K562 (cell line): ENCODE measurements around the gene UQCRHL.

Source experiments
- ATF1 ChIP-seq, 2 experiments: fragments of 450-650 bp in 1 of 2; IDR thresholded peaks; 2 replicates each; pipeline ENCODE4 v1.6.1; 2016; ENCODE audit warnings: missing compliant biosample characterization in 1 of 2, missing genetic modification characterization in 1 of 2
- CHD4 ChIP-seq: fragments of 200-600 bp; sonication (generic); IDR thresholded peaks from 3 replicates; pipeline ENCODE4 v1.6.1; 2012; ENCODE audit warnings: low read depth, mild to moderate bottlenecking, mixed read lengths, low read length, inconsistent platforms; ENCODE audit not compliant: insufficient read depth, insufficient replicate concordance, poor library complexity, severe bottlenecking
- CTCF ChIP-seq, 3 experiments: IDR thresholded peaks in 2 of 3; conservative IDR thresholded peaks in 1 of 3; 2 replicates each; pipeline ENCODE4 v1.5.1; 2011 to 2012; ENCODE audit warnings: low read length in 3 of 3, mild to moderate bottlenecking in 3 of 3, control low read depth in 2 of 3, improper control_type of control experiment in 1 of 3, inconsistent platforms in 1 of 3, low read depth in 1 of 3, mixed read lengths in 1 of 3, moderate library complexity in 1 of 3; ENCODE audit not compliant: insufficient read depth in 2 of 3
- E2F6 ChIP-seq, 2 experiments: IDR thresholded peaks; 2 replicates each; pipeline ENCODE4 v1.6.1; 2011; ENCODE audit warnings: borderline replicate concordance in 1 of 2, control low read depth in 1 of 2, low read depth in 1 of 2, low read length in 1 of 2, mild to moderate bottlenecking in 1 of 2, mixed read lengths in 1 of 2, moderate library complexity in 1 of 2; ENCODE audit not compliant: insufficient read depth in 1 of 2, insufficient read length in 1 of 2, poor library complexity in 1 of 2, severe bottlenecking in 1 of 2; ENCODE audit errors: extremely low read depth in 1 of 2
- POLR2AphosphoS5 ChIP-seq: IDR thresholded peaks from 2 replicates; pipeline ENCODE4 v1.6.1; 2011; ENCODE audit warnings: mild to moderate bottlenecking, low read depth, low read length, moderate library complexity; ENCODE audit not compliant: control insufficient read depth, insufficient read depth
- SRSF1 ChIP-seq: fragments of 200-400 bp; formaldehyde crosslinking; IDR thresholded peaks from 2 replicates; pipeline ENCODE4 v1.6.1; 2017; ENCODE audit warnings: mild to moderate bottlenecking, low read depth, low read length, moderate library complexity
- UBTF ChIP-seq, 2 experiments: IDR thresholded peaks; 2 replicates each; pipeline ENCODE4 v1.6.1; 2012; ENCODE audit warnings: improper control_type of control experiment in 2 of 2, low read depth in 2 of 2, low read length in 2 of 2, borderline replicate concordance in 1 of 2
- ZNF3 ChIP-seq: fragments of 250-450 bp; sonication (Bioruptor Pico); IDR thresholded peaks from 2 replicates; pipeline ENCODE4 v1.5.0; 2021; ENCODE audit warnings: mild to moderate bottlenecking, moderate library complexity

- TF ChIP-seq CTCF (IDR thresholded peaks at IDR 0.05 in 2 of 3, conservative IDR thresholded peaks at IDR 0.05 in 1 of 3; ENCODE audit: insufficient read depth in 2 of 3, low read depth in 1 of 3, low read length in 3 of 3) (no peak), SRSF1 (no peak), CHD4 (no peak), E2F6 (IDR thresholded peaks at IDR 0.05; ENCODE audit: borderline replicate concordance in 1 of 2, extremely low read depth in 1 of 2, insufficient read depth in 1 of 2, insufficient read length in 1 of 2, low read depth in 1 of 2, low read length in 1 of 2, poor library complexity in 1 of 2, severe bottlenecking in 1 of 2) (no peak), ATF1 (CRISPR knock-in tag; IDR thresholded peaks at IDR 0.05) (no peak), ATF1 (tag; IDR thresholded peaks at IDR 0.05) (no peak), ZNF3 (CRISPR knock-in tag) (no peak), POLR2AphosphoS5 (no peak), UBTF (IDR thresholded peaks at IDR 0.05; ENCODE audit: borderline replicate concordance in 1 of 2, low read depth in 2 of 2, low read length in 2 of 2) (no peak)
These were observed 44.8 kb upstream of the UQCRHL start for GRCh38 chr1:15852036-15852827.
